K562 (cell line): ENCODE results near the gene CNPY4. TPM values are rescaled to one million over a fixed set of nuclear protein-coding genes. Genes with fewer than 3 reads are reported as not detected.

Experiments used
- ARNT ChIP-seq, 2 experiments: fragments of 450-650 bp; IDR thresholded peaks; 2 replicates each; pipeline ENCODE4 v1.6.1; 2016; ENCODE audit warnings: mild to moderate bottlenecking in 1 of 2
- ATF4 ChIP-seq: fragments of 450-650 bp; formaldehyde crosslinking; IDR thresholded peaks from 2 replicates; pipeline ENCODE4 v1.4.0; 2022; ENCODE audit warnings: mild to moderate bottlenecking, moderate library complexity
- CHD4 ChIP-seq: fragments of 200-600 bp; sonication (generic); IDR thresholded peaks from 3 replicates; pipeline ENCODE4 v1.6.1; 2012; ENCODE audit warnings: low read depth, mild to moderate bottlenecking, mixed read lengths, low read length, inconsistent platforms; ENCODE audit not compliant: insufficient read depth, insufficient replicate concordance, poor library complexity, severe bottlenecking
- EHMT2 ChIP-seq: fragments of 450-650 bp; IDR thresholded peaks from 2 replicates; pipeline ENCODE4 v1.6.1; 2018; ENCODE audit warnings: antibody characterized with exemption
- ESRRB ChIP-seq: fragments of 250-450 bp; sonication (Bioruptor Pico); IDR thresholded peaks from 2 replicates; pipeline ENCODE4 v1.5.0; 2020; ENCODE audit warnings: mild to moderate bottlenecking, moderate library complexity, borderline replicate concordance
- HDAC8 ChIP-seq: fragments of 450-650 bp; IDR thresholded peaks from 2 replicates; pipeline ENCODE4 v1.6.1; 2016; ENCODE audit warnings: mild to moderate bottlenecking, missing genetic modification characterization, moderate library complexity, missing compliant biosample characterization
- HEY1 ChIP-seq: fragments of 250-450 bp; sonication (Bioruptor Pico); IDR thresholded peaks from 2 replicates; pipeline ENCODE4 v1.5.0; 2020; ENCODE audit warnings: mild to moderate bottlenecking, moderate library complexity, borderline replicate concordance
- KAT2B ChIP-seq: IDR thresholded peaks from one replicate; pipeline ENCODE4 v1.6.1; 2012; ENCODE audit warnings: low read depth, mild to moderate bottlenecking, control low read depth, inconsistent platforms, low read length, moderate library complexity
- MEF2A ChIP-seq: IDR thresholded peaks from 2 replicates; pipeline ENCODE4 v1.6.1; 2011; ENCODE audit warnings: low read depth, mild to moderate bottlenecking, low read length, moderate library complexity; ENCODE audit not compliant: control insufficient read depth
- NEUROD1 ChIP-seq: fragments of 150-350 bp; IDR thresholded peaks from 2 replicates; pipeline ENCODE4 v1.6.1; 2014; ENCODE audit warnings: borderline replicate concordance, low read length, low read depth; ENCODE audit not compliant: partially characterized antibody
- SLC30A9 ChIP-seq: fragments of 250-450 bp; sonication (Bioruptor Pico); IDR thresholded peaks from 2 replicates; pipeline ENCODE4 v1.8.0; 2022; ENCODE audit warnings: mild to moderate bottlenecking, moderate library complexity
- SMAD3 ChIP-seq: fragments of 450-650 bp; formaldehyde crosslinking; conservative IDR thresholded peaks from 2 replicates; pipeline ENCODE4 v1.4.0; 2020; ENCODE audit warnings: mild to moderate bottlenecking
- ZBTB49 ChIP-seq: sonication (generic); formaldehyde crosslinking; IDR thresholded peaks from 2 replicates; pipeline ENCODE4 v1.8.0; 2022; ENCODE audit warnings: missing genetic modification reagents, mild to moderate bottlenecking, borderline replicate concordance
- ZNF143 ChIP-seq: sonication (generic); formaldehyde crosslinking; IDR thresholded peaks from 2 replicates; pipeline ENCODE4 v1.9.0; 2022; ENCODE audit warnings: mild to moderate bottlenecking, missing genetic modification reagents
- ZNF146 ChIP-seq: IDR thresholded peaks from one replicate; pipeline ENCODE4 v1.6.1; 2018; ENCODE audit warnings: missing compliant biosample characterization; ENCODE audit not compliant: unreplicated experiment
- ZNF175 ChIP-seq: fragments of 200-800 bp; sonication (Bioruptor generic); IDR thresholded peaks from 2 replicates; pipeline ENCODE4 v1.6.1; 2016; ENCODE audit warnings: low read depth, mild to moderate bottlenecking, missing genetic modification characterization, missing compliant biosample characterization
- ZNF274 ChIP-seq: IDR thresholded peaks from 2 replicates; pipeline ENCODE4 v1.6.1; 2011; ENCODE audit warnings: low read depth, mild to moderate bottlenecking, low read length, moderate library complexity, borderline replicate concordance
- ZNF324 ChIP-seq: fragments of 250-450 bp; sonication (Bioruptor Pico); IDR thresholded peaks from 2 replicates; pipeline ENCODE4 v1.4.0; 2020; ENCODE audit warnings: mild to moderate bottlenecking
- ZNF398 ChIP-seq: fragments of 250-450 bp; sonication (Bioruptor Pico); IDR thresholded peaks from 2 replicates; pipeline ENCODE4 v1.8.0; 2021; ENCODE audit warnings: moderate library complexity, mild to moderate bottlenecking, inconsistent platforms
- ZNF584 ChIP-seq: fragments of 200-800 bp; sonication (Bioruptor generic); IDR thresholded peaks from 2 replicates; pipeline ENCODE4 v1.6.1; 2016; ENCODE audit warnings: low read depth, mild to moderate bottlenecking, missing genetic modification characterization, missing compliant biosample characterization
- polyA plus RNA-seq, 8 experiments: library from polyadenylated mRNA; depleted of rRNA in 4 of 8; stranded (reverse) in 5 of 8; unstranded in 3 of 8; fragments of >200 nt; fragmentation: Nextera tagmentation in 2 of 8; fragmentation: Illumina TruSeq in 1 of 8; extraction: Ambion mirVana in 2 of 8; extraction: Trizol in 1 of 8; gene quantifications; 2 replicates each; pipeline versions ENCODE4 v1.2.1 to v1.2.3, GENCODE V29; 2011 to 2014; ENCODE audit warnings: inconsistent platforms in 1 of 8, missing spikeins in 1 of 8
- total RNA-seq, 7 experiments: library from RNA; depleted of rRNA in 6 of 7; stranded (reverse); fragments of >200 nt in 6 of 7; fragmentation: Illumina TruSeq in 2 of 7; extraction: Trizol in 2 of 7; gene quantifications; 2 replicates each; pipeline versions ENCODE4 v1.2.1 to v1.2.3, GENCODE V29; 2011 to 2021; ENCODE audit warnings: low replicate concordance in 1 of 7
- TF ChIP-seq, protein P1 (sequence below): sonication (generic); IDR thresholded peaks from 2 replicates; pipeline ENCODE4 v1.6.1; 2016
- TF ChIP-seq, protein P2 (sequence below): fragments of 250-450 bp; sonication (Bioruptor Pico); IDR thresholded peaks from 2 replicates; pipeline ENCODE4 v1.4.0; 2020

The CNPY4 gene
- total and polyA plus RNA-seq, 9 of the 15 experiments (the other 6 are each of a cell fraction or from before 2014, with no cell fraction given), result 1.9 to 11.2 (median 7.0) TPM

DNA sequence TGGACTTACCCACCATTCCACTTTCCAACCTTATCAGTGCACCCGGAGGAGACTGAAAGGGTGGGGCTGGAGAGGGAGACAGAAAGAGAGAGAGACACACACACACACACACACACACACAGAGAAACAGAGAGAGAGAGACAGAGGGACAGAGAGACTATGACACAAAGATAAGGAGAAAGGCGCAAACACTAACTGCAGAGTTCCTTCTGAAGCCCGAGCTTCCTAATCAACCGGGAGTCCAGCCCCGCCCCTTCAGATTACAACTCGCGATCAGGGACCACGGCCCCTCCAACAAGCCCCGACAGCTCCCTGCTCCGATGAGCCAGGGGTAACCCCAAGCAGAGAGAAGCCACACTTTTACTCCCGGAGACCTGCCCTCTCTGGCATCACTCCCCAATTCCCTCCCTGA lies 48.5 kb downstream of the CNPY4 start (continued):
- no peak for TF ChIP-seq KAT2B
- TF ChIP-seq, protein P1, sequence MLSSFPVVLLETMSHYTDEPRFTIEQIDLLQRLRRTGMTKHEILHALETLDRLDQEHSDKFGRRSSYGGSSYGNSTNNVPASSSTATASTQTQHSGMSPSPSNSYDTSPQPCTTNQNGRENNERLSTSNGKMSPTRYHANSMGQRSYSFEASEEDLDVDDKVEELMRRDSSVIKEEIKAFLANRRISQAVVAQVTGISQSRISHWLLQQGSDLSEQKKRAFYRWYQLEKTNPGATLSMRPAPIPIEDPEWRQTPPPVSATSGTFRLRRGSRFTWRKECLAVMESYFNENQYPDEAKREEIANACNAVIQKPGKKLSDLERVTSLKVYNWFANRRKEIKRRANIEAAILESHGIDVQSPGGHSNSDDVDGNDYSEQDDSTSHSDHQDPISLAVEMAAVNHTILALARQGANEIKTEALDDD, result no peak
- TF ChIP-seq SMAD3 (CRISPR knock-in tag), result 0 out of 2 replicates have a peak, but pooled peaks have one; percentile 55
- TF ChIP-seq HDAC8 (tag), result no peak
- 0 out of 2 replicates have a peak, but pooled peaks have one; percentile 49 for TF ChIP-seq ZNF175 (CRISPR knock-in tag)
- TF ChIP-seq MEF2A, result no peak
- TF ChIP-seq SLC30A9 (CRISPR knock-in tag), result no peak
- TF ChIP-seq ZNF324 (CRISPR knock-in tag), result no peak
- TF ChIP-seq NEUROD1, result peak; percentile 52
- peak; percentile 31; the same call in 1 of the 2 replicates for TF ChIP-seq HEY1
- no peak for TF ChIP-seq ZNF398 (CRISPR knock-in tag)
- TF ChIP-seq ZNF143, result peak; percentile 23; the same call in 1 of the 2 replicates
- no peak for TF ChIP-seq ZNF146 (CRISPR knock-in tag)
- peak; percentile 86 for TF ChIP-seq CHD4
- no peak for TF ChIP-seq ZBTB49 (CRISPR knock-in tag)
- no peak for TF ChIP-seq ZNF584
- peak; percentile 88 to 96 for TF ChIP-seq ARNT (IDR thresholded peaks at IDR 0.05)
- no peak for TF ChIP-seq ATF4 (CRISPR knock-in tag)
- no peak for TF ChIP-seq ESRRB (CRISPR knock-in tag)
- TF ChIP-seq ZNF274, result no peak
- TF ChIP-seq, protein P2, sequence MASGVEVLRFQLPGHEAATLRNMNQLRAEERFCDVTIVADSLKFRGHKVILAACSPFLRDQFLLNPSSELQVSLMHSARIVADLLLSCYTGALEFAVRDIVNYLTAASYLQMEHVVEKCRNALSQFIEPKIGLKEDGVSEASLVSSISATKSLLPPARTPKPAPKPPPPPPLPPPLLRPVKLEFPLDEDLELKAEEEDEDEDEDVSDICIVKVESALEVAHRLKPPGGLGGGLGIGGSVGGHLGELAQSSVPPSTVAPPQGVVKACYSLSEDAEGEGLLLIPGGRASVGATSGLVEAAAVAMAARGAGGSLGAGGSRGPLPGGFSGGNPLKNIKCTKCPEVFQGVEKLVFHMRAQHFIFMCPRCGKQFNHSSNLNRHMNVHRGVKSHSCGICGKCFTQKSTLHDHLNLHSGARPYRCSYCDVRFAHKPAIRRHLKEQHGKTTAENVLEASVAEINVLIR, result no peak
- peak; percentile 91 for TF ChIP-seq EHMT2
